Measurements from ENCODE around the gene KMT2C. TPM values are rescaled to one million over a fixed set of nuclear protein-coding genes. Genes with fewer than 3 reads are reported as not detected.

The KMT2C gene
- total and polyA plus RNA-seq, 2 of the 8 experiments (the other 6 are each of a cell fraction or from before 2014, with no cell fraction given), result 9.1 to 40.8 TPM

GRCh38 chr7:152128252-152128651 lies 307.6 kb downstream of the KMT2C start (continued):
- TF ChIP-seq HDAC2 (IDR thresholded peaks at IDR 0.05; ENCODE audit: borderline replicate concordance in 1 of 2, low read depth in 2 of 2, low read length in 2 of 2), result no peak
- no peak for TF ChIP-seq FOSL1 (IDR thresholded peaks at IDR 0.05; ENCODE audit: insufficient read depth, low read depth, low read length)
- TF ChIP-seq CBX8 (IDR thresholded peaks at IDR 0.05; ENCODE audit: borderline replicate concordance, low read depth, low read length), result no peak
- TF ChIP-seq RFX5 (IDR thresholded peaks at IDR 0.05; ENCODE audit: borderline replicate concordance, low read depth, low read length), result no peak

All from H1 (cell line).